Epithelial cell of prostate (primary cell): ENCODE results near the gene COBL.
"Not testable (repeated sequence)": the region's sequence is repeated elsewhere in the genome, so short reads cannot be mapped to it uniquely, and the experiment has no call there.

Experiments used
- DNase-seq: peaks from one replicate; pipeline ENCODE4 v3.0.0-alpha.2; 2011; ENCODE audit warnings: low read depth, low spot score
- H3K27ac ChIP-seq: fragments of 450-650 bp; 2 replicates; pipeline ENCODE4 v1.5.1; 2017; ENCODE audit warnings: mild to moderate bottlenecking

Gene COBL

DNA sequence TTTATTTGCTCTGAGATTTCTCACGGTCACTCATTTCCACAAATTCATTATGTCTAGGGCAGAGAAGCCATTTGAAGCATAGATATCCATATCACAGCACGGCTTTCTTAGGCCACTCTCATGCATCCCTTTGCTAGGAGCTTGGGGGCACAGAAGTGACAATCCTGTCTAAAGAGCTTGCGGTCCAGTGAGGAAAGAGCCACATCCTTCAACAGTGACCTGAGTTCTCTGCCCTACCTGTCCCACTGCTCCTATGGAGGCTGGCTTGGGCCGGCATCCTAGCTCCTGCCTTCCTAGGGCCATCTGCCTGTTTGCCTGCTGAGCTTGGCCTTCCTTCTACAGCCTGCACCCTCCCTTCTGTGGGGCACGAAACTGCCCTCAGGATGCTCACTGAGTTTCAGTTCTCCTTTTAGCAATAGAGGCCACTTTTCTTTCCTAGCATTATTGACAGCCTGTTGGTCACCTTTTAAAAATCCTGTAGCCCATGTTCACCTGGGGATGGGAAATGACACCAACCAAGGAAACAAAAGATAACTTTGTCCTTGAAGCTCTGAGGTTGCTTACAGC lies 321.8 kb downstream of the COBL start:
- no peak for DNase-seq
- no peak overlapping the region for H3K27ac ChIP-seq

DNA sequence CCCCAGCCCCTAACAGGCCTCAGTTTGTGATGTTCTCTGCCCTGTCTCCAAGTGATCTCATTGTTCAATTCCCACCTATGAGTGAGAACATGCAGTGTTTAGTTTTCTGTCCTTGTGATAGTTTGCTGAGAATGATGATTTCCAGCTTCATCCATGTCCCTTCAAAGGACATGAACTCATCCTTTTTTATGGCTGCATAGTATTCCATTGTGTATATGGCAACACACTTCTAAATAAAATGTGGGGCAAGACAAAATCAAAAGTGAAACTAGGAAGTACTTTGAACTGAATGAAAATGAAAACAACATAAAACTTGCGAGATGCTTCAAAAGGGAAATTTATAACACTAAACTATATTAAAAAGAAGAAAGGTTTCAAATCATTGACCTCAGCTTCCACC lies 326.4 kb downstream of the COBL start:
- not testable (repeated sequence) for H3K27ac ChIP-seq, DNase-seq

DNA sequence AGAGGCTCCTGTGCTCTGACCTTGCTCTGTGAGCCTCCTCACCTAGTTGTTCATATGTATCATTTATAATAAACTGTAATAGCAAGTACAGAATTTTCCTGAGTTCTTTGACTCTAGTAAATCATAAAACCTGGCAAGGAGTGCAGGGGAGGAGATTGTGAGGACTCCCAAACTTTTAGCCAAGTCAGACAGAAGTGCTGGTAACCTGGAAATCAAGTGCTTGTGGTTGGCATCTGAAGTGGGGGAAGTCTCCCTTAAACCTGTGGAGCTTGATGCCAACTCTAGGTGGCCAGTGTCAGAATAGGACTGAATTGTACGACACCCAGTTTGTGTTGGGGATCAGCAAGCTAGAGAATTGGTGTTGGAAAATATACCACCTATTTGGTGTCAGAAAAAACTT lies 327.6 kb downstream of the COBL start:
- no peak overlapping the region for H3K27ac ChIP-seq
- no peak for DNase-seq

DNA sequence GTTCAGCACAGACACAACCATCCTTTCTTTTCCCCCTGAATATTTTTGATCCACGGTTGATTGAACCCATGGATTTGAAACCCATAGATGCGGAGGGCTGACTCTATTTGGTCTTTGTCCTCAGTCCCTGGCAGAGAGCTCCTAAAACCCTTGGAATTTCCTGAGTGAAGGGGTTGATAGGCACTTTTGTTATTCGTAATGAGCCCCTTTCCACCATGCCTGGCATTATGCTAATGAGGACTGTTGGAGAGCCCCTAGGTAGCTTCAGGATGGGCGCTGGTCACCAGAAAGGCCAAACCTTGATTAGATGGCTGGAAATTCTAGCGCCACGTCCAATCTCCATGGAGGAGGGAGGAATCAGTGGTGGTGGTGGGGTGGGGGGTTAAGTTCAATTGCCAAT lies 328.1 kb downstream of the COBL start:
- no peak for DNase-seq
- no peak overlapping the region for H3K27ac ChIP-seq

DNA sequence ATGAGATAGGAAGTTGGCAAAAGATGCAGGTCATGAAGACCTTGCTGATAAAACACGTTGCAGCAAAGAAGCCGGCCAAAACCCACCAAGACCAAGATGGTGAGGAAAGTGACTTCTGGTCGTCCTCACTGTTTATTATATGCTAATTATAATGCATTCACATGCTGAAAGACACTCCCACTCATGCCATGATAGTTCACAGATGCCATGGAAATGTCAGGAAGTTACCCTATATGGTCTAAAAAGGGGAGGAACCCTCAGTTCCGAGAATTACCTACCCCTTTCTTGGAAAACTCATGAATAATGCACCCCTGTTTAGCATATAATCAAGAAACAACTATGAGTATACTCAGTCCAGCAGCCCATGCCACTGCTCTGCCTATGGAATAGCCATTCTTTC lies 331.5 kb downstream of the COBL start:
- no peak for DNase-seq
- H3K27ac ChIP-seq = no peak overlapping the region

DNA sequence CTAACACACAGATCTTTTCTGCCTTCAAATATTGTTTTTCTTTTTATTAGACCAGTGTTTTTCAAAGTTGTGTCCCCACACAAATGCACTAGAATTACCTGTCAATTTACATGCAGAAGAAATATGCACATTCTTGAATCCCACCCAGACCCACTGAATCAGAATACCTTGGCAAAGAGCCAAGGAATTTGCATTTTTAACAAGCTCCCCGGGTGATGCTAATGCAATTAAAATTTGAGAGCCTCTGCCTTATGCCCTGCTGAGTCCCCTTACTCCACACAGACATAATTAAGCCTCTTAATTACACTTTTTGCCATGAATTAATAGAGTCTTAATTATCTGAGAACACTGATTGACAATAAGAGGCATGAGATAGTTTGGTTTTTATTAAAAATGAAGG lies 332.8 kb downstream of the COBL start:
- no peak for DNase-seq
- H3K27ac ChIP-seq = no peak overlapping the region

DNA sequence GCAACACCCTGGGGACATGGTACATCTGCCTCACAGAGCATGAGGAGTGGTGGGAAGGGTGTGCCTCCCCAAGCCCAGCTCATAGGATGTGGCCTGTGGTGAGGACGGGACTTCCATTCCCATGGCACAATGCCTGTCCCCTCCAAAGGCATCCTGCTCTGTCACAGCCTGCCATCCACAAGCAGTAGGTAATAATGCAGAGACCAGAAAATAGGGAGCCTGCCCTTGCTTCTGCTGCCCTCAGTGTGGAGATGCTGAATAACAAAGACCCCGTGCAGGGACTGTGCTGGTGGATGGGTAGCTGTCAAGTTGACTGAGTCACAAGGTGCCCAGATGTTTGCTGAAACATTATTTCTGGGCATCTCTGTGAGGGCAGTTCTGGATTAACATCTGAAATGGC lies 334.0 kb downstream of the COBL start:
- no peak for DNase-seq
- H3K27ac ChIP-seq = no peak overlapping the region

DNA sequence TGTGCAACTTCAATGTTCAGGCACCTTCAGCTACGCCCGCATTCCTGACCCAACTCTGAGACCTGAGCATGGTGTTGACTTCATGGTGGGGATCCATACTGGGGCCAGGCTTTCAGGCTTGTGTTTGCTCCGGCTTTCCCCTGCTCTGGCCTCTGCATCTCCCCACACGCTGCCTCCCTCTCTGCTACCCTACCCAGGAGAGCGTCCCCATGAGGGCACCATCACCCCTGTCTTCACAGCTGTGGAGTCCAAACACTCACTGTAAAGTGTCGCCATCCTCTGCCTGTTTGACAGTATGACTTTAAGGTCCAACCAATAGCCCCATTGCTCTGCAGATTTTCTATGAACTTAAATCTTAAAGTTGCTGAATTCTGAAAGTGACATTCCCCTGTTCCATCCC lies 334.9 kb downstream of the COBL start:
- no peak overlapping the region for H3K27ac ChIP-seq
- no peak for DNase-seq

DNA sequence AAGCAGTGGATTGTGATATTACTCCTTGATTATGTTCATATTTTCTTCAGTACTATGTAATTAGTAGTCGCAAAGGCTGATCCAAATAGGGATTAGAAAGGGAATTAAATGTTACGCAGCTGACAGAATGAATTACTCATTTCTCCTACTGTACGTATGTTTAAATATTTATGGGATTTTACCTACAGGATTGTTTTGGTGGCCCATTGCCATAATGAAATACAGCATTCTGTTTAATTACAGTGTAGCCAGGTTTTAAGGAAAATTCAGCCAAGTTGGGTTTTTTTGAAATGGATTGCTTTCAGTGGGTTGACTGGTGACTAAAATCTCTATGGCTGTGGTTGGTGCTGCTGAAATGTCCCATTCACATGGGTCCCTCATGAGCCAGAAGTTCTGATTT lies 336.2 kb downstream of the COBL start:
- no peak for DNase-seq
- H3K27ac ChIP-seq = no peak overlapping the region

DNA sequence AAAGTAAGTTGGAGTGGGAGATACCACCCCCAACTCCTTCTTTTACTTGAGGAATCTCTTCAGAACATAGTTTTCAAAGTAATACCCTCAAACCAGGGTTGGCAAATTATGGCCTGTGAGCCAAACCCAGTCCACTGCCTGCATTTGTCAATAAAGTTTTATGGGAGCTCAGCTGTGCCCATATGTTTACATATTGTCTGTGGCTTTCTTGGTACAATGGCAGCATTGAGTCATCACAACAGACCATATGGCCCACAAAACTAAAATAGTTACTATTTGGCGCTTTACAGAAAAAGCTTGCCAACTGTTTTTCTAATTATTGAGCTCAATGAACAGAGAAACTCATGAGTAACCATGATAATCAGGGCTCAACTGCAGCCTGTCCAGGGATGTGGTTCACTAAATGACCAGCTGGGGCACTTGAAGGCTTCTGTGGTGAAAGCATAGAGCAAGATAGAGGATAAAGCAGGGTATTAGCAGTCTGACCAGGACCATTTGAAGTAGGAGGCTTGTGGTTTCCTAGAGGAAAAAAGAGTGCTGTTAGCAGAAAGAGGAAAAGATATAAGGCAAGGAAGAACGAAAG lies 337.9 kb downstream of the COBL start:
- no peak overlapping the region for H3K27ac ChIP-seq
- DNase-seq = no peak

DNA sequence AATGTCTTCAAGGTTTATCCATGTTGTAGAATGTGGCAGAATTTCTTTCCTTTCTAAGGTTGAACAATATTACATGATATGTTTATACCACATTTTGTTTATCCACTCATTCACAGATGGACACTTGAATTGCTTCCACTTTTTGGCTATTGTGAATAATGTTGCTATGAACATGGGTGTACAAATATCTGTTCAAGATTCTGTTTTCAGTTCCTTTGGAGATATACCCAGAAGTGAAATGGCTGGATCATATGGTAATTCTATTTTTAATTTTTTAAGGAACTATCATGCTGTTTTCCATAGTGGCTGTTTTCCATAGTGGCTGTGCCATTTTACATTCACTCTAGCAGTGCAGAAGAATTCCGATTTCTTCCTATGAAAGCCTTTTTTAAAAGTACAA lies 339.2 kb downstream of the COBL start:
- DNase-seq = no peak
- no peak overlapping the region for H3K27ac ChIP-seq

DNA sequence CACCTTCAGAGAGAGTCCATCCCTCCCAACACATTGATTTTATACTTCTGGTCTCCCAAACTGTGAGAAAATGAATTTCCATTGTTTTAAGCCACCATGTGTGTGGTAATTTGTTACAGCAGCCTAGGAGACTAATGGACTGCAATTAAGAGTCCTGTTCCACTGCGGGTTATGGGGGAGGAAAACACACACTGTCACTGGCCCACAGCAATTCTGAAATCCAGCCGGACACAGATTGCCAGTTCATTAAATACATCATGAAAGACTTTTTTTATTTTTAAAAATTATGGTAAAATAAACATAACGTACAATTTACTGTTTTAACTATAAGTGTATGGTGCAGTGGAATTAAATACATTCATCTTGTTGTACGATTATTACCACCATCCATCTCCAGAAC lies 340.5 kb downstream of the COBL start:
- DNase-seq = no peak

DNA sequence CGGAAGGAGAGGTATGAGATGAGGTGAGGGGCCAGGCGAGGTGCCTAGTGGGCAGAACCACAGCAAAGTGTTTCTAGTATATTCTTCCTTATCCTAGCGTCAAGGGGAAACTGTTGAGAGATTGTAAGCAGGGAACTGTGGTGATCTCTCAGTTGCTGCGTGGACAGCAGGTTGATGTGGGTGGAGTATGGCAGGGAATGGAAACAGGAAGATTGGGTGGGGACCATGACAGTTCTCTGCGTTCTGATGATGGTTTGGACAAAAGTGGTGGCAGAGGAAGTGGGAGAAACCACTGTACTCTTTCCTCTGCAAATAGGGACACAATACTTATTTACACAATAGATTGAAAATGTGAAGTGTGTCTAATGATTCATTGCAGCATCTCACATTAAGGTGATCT lies 342.4 kb downstream of the COBL start:
- no peak overlapping the region for H3K27ac ChIP-seq
- no peak for DNase-seq

More for the DNA sequence above, 340.5 kb downstream of the COBL start:
- no peak overlapping the region for H3K27ac ChIP-seq

DNA sequence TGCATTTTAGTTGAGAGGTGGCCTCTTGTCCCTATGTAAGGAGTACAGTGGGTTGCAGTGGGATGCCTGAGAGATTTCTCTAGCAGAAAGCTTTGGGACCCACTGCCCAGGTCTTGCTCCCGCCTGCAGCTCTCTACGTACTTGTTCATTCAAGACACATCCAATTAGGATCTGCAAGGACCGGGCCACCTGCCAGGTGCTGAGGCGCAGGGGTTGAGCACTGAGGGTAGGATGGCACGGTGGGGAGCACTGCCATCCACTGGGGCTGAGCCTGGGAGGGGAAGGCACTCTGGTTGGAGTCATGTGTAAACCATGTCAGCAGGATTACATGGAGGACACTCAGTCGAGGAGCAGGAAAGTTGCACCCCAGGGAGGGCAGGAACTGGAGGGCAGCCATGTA lies 342.8 kb downstream of the COBL start:
- no peak overlapping the region for H3K27ac ChIP-seq
- no peak for DNase-seq

DNA sequence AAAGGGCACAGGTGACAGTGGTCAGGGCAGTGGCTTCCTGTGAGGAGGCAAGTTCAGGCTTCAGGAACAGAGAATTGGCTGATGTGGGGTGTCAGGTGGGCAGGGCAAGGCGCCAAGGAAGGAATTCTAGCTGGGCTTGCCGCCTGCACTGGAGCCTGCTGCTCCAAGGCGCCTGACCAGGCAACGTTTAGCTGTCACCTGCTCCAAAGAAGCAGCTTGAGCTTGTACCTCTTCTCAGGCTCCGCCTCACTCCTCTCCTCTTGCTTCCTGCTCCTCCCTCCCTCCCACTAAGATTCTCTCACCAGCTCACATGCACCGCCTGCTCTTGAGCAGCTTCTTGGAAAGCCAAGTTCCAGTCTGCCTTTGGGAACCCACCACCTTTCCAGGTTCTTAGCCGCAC lies 346.5 kb downstream of the COBL start:
- DNase-seq = no peak
- no peak overlapping the region for H3K27ac ChIP-seq
